ENCODE results near the gene OPA1.

OPA1 gene

GRCh38 chr3:193650585-193650984 lies 57.6 kb downstream of the OPA1 start:
- DNase-seq (ENCODE audit: low read depth): no peak

- no peak for DNase-seq (ENCODE audit: low read depth)
These were observed 62.9 kb downstream of the OPA1 start for GRCh38 chr3:193655831-193656433.

GRCh38 chr3:193656445-193656844 lies 63.4 kb downstream of the OPA1 start:
- no peak for DNase-seq (ENCODE audit: low read depth)

- DNase-seq (ENCODE audit: low read depth): no peak
These were observed 63.9 kb downstream of the OPA1 start for GRCh38 chr3:193656878-193657282.

- no peak for DNase-seq (ENCODE audit: low read depth)
These were observed 67.2 kb downstream of the OPA1 start for GRCh38 chr3:193660171-193660570.

- DNase-seq (ENCODE audit: low read depth): no peak
These were observed 67.8 kb downstream of the OPA1 start for GRCh38 chr3:193660698-193661411.

- no peak for DNase-seq (ENCODE audit: low read depth)
These were observed 69.8 kb downstream of the OPA1 start for GRCh38 chr3:193662757-193663322.

GRCh38 chr3:193665370-193665989 lies 72.5 kb downstream of the OPA1 start:
- no peak for DNase-seq (ENCODE audit: low read depth)

GRCh38 chr3:193673845-193674244 lies 80.8 kb downstream of the OPA1 start:
- no peak for DNase-seq (ENCODE audit: low read depth)

- DNase-seq (ENCODE audit: low read depth): no peak
These were observed 81.7 kb downstream of the OPA1 start for GRCh38 chr3:193674714-193675113.

- no peak for DNase-seq (ENCODE audit: low read depth)
These were observed 84.7 kb downstream of the OPA1 start for GRCh38 chr3:193677734-193678133.

GRCh38 chr3:193680220-193680619 lies 87.2 kb downstream of the OPA1 start:
- no peak for DNase-seq (ENCODE audit: low read depth)

GRCh38 chr3:193681631-193682030 lies 88.6 kb downstream of the OPA1 start:
- no peak for DNase-seq (ENCODE audit: low read depth)

GRCh38 chr3:193686665-193687483 lies 93.9 kb downstream of the OPA1 start:
- no peak for DNase-seq (ENCODE audit: low read depth)

GRCh38 chr3:193688834-193689714 lies 96.1 kb downstream of the OPA1 start:
- no peak for DNase-seq (ENCODE audit: low read depth)

GRCh38 chr3:193693774-193694173 lies 100.8 kb downstream of the OPA1 start:
- no peak for DNase-seq (ENCODE audit: low read depth)

- DNase-seq (ENCODE audit: low read depth): no peak
These were observed 109.1 kb downstream of the OPA1 start for GRCh38 chr3:193701953-193702635.

- DNase-seq (ENCODE audit: low read depth): no peak
These were observed 110.0 kb downstream of the OPA1 start for GRCh38 chr3:193702967-193703366.

GRCh38 chr3:193704431-193704830 lies 111.4 kb downstream of the OPA1 start:
- DNase-seq (ENCODE audit: low read depth): no peak

- no peak for DNase-seq (ENCODE audit: low read depth)
These were observed 115.3 kb downstream of the OPA1 start for GRCh38 chr3:193708270-193708669.

All from activated T-helper 1 cell treated with Interleukin-2 at 50 U/mL for 16 hours (primary cell).